Activated CD4-positive, alpha-beta memory T cell treated with anti-CD3 and anti-CD28 coated beads for 36 hours (primary cell): ENCODE measurements around the gene POLR1G. TPM values are rescaled to one million over a fixed set of nuclear protein-coding genes. Genes with fewer than 3 reads are reported as not detected.

ENCODE experiments used
- CTCF ChIA-PET: fragments of 350-600 bp; sonication (Branson Sonifier 250); formaldehyde crosslinking; loops from one replicate; lab custom pipeline; 2021; ENCODE audit warnings: antibody characterized with exemption, inconsistent platforms; lab: Charles Lee
- POLR2A ChIA-PET: fragments of 350-600 bp; sonication (Branson Sonifier 250); formaldehyde crosslinking; loops from one replicate; lab custom pipeline; 2021; ENCODE audit warnings: antibody characterized with exemption; lab: Charles Lee
- DNase-seq: peaks from one replicate; pipeline ENCODE4 v3.0.0-alpha.2; 2020
- H3K27ac Mint-ChIP-seq: one replicate; pipeline ENCODE4 v1.8.0; 2021; ENCODE audit warnings: mixed read lengths
- H3K27me3 Mint-ChIP-seq: one replicate; pipeline ENCODE4 v1.8.0; 2021; ENCODE audit warnings: mixed read lengths
- H3K36me3 Mint-ChIP-seq: one replicate; pipeline ENCODE4 v1.8.0; 2021; ENCODE audit warnings: mixed read lengths
- H3K4me1 Mint-ChIP-seq: one replicate; pipeline ENCODE4 v1.8.0; 2021; ENCODE audit warnings: low read depth, mixed read lengths
- H3K4me3 Mint-ChIP-seq: one replicate; pipeline ENCODE4 v1.8.0; 2021; ENCODE audit warnings: mild to moderate bottlenecking, mixed read lengths
- H3K9me3 Mint-ChIP-seq: one replicate; pipeline ENCODE4 v1.8.0; 2021; ENCODE audit warnings: mixed read lengths
- intact Hi-C: fragments of 100-400 bp; cut with micrococcal nuclease; formaldehyde crosslinking; loops from one replicate; pipeline ENCODE4 v1.15.1; 2023
- total RNA-seq, 2 experiments: library from RNA; stranded (reverse); gene quantifications; one replicate each; pipeline ENCODE4 v1.2.3, GENCODE V29; 2021

POLR1G gene, protein sequence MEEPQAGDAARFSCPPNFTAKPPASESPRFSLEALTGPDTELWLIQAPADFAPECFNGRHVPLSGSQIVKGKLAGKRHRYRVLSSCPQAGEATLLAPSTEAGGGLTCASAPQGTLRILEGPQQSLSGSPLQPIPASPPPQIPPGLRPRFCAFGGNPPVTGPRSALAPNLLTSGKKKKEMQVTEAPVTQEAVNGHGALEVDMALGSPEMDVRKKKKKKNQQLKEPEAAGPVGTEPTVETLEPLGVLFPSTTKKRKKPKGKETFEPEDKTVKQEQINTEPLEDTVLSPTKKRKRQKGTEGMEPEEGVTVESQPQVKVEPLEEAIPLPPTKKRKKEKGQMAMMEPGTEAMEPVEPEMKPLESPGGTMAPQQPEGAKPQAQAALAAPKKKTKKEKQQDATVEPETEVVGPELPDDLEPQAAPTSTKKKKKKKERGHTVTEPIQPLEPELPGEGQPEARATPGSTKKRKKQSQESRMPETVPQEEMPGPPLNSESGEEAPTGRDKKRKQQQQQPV
- 10 to 100 TPM; 11.1 to 12.6 TPM for total RNA-seq

DNA sequence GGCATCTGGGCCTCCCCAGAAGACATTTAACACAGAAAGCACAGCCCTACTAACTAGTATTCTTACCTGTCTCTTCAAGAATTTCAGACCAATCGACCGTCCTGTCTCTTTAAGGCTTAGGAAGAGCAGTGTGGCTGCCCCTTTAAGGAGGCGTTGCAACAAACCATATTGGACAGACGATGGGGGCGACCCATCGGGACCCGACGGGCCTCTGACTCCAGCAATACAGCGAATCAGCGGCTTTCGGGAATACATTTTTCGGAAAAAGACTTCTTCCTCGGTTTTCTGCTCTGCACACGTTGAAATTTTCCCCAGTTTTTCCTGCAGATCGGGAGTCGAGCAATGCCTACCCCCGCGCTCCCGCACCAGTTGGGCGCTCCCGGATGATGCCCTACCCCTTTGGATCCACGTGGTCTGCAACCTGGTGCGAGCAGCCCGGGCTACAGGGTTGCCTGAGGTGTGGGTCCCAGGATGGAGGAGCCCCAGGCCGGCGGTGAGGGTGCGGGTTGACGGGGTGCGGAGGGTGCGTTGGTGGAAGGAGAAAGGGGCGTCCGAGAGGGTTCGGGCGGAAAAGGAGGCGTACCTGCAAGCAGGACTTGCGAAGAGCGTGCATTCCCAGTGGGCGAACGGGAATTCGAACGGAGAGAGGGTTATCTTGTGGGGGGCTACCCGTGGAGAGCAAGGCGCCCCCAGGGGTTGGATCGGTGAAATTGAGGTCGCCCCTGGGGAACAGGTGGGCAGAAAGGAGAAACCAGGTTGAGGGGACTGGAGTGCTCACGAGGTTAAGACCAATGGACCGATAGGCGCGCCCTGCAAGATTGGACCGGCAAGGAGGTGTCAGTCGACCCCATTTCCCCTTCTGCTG is at the start of gene POLR1G:
Gene POLR1G (plus strand): TSS at position 419 of the 865 bp plus-strand sequence. CDS start 53 bp downstream, at position 472.
- Mint-ChIP-seq H3K27me3 (peaks cover 26% of the 10 kb centered on the region), H3K27ac (peak within 1 kb of the TSS; percentile 84), H3K36me3 (peaks cover 12% of the 10 kb centered on the region), H3K4me1 (peaks cover 39% of the 10 kb centered on the region), H3K9me3 (no peaks in the 10 kb centered on the region), H3K4me3 (peak within 1 kb of the TSS; percentile 94)
- DNase-seq, result peak; percentile 83
- intact Hi-C loops, result loop anchor here (1.0 kb wide), 1 partner anchor 17 kb away; the partner anchor contains the start of gene ERCC1
- ChIA-PET CTCF (interaction anchor here (0.7 to 1.2 kb wide), 2 partner anchors 72 to 79 kb away, joined by 3 to 7 read pairs; no protein-coding TSS in a partner anchor), POLR2A (interaction anchor here (0.7 to 1.0 kb wide), 5 partner anchors 8 to 72 kb away, joined by 3 to 4 read pairs (median 3); partner anchors contain the start of gene FOSB)

DNA sequence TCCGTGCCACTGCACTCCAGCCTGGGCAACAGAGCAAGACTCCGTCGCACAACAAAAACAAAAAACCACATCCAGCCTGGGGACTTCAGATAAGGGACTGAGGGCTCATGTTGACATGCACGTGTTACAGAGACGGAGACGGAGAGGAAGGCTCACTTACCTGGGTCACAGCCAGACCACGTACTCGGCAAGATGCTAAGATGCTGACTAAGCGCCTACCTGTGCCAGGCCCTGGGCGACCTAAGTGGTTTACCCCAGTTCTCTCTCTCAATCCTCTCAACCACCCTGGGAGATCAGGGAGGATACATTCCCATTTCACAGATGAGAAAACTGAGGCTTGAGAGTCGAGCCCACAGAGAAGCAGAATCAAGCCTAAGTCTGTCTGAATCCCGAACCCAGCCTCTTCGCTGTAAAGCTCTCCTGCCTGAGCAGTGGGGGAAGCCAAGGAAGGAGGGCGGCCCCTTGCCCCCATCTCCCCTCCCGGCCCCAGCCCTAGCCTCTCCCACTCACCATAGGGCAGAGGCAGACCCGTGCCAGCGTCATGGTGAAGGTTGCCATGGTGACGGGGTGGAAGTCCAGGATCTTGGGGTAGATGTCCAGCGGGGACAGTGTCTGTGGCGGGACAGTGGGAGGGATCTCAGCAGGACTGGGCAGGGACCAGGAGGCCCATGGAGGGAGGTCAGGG is 49.5 kb upstream of the POLR1G start:
- Mint-ChIP-seq H3K27me3 (no peaks in the 10 kb centered on the region), H3K9me3 (no peaks in the 10 kb centered on the region), H3K4me1 (no peaks in the 10 kb centered on the region), H3K36me3 (peaks cover 25% of the 10 kb centered on the region), H3K27ac (no peak overlapping the region), H3K4me3 (no peak overlapping the region)
- ChIA-PET POLR2A (no interaction called here), CTCF (no interaction called here)
- intact Hi-C loops, result no loop called here
- no peak for DNase-seq

DNA sequence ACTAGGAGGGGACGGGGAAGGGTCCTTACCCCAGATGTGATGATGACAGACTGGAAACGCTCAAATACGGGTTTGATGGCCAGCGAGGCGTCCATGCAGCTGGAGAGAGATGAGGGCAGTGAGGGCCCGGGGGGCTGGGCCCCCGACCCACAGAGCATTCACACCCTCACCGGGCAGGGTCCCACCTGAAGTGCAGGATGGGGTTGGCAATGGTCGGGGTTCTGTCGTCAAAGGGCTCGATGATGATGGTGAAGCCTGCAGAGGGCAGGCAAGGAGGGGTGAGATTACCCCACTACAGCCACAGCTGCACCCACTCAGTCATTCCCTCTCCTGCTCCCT is 49.0 kb upstream of the POLR1G start:
- Mint-ChIP-seq H3K4me3 (no peak overlapping the region), H3K9me3 (no peaks in the 10 kb centered on the region), H3K27me3 (no peaks in the 10 kb centered on the region), H3K4me1 (no peaks in the 10 kb centered on the region), H3K27ac (no peak overlapping the region), H3K36me3 (peaks cover 24% of the 10 kb centered on the region)
- ChIA-PET CTCF (no interaction called here), POLR2A (no interaction called here)
- no peak for DNase-seq
- intact Hi-C loops, result no loop called here

DNA sequence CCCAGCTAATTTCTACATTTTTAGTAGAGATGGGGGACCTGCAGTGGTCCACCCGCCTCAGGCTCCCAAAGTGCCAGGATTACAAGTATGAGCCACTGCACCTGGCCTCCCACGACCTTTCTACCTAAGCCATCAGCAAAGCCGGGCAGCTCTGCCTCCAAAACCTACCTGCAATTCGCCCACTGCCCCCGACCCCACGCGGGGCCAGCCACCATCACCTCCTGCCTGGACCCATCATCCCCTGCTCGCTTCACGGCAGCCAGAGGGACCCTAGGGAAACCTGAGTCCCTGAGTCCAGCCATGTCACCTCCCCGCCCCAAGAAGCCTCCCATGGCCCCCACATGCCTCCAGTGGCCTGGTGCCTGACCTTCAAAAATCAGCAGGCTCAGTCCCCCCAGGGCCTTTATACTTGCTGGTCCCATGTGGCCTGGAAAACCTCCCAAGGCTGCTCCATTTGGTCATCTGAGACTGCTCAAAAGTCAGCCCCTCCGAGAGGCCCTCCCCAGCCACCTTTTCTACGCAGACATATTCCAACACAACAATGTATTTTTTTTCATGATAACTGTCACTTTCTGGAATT is 48.1 kb upstream of the POLR1G start:
- CTCF ChIA-PET, result no interaction called here
- no peak for DNase-seq
- H3K27ac Mint-ChIP-seq, result no peak overlapping the region
- POLR2A ChIA-PET, result interaction anchor here (0.6 kb wide), 1 partner anchor 34 kb away, joined by 3 read pairs; no protein-coding TSS in a partner anchor
- intact Hi-C loops, result no loop called here
- no peaks in the 10 kb centered on the region for H3K4me1 Mint-ChIP-seq
- peaks cover 24% of the 10 kb centered on the region for H3K36me3 Mint-ChIP-seq
- no peaks in the 10 kb centered on the region for H3K9me3 Mint-ChIP-seq
- H3K27me3 Mint-ChIP-seq, result no peaks in the 10 kb centered on the region
- H3K4me3 Mint-ChIP-seq, result no peak overlapping the region

DNA sequence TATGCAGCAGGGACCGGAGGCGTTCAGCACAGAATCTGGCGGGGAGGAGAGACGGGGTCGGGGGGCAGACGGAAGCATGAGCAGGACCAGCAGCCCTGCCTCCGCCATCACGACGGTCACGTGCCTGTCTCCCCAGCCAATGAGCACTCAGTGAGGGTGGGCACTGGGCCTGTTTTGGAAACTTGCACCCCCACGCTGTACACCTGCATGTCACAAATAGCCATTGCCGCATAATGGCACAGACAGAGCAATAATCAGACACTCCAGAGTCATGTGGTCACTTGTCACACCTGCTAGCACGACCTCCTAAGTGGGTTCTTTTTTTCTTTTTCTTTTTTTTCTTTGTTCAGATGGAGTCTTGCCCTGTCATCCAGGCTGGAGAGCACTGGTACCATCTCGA is 44.8 kb upstream of the POLR1G start:
- H3K27me3 Mint-ChIP-seq, result no peaks in the 10 kb centered on the region
- intact Hi-C loops, result no loop called here
- no peak for DNase-seq
- H3K36me3 Mint-ChIP-seq, result peaks cover 12% of the 10 kb centered on the region
- H3K27ac Mint-ChIP-seq, result no peak overlapping the region
- ChIA-PET CTCF (no interaction called here), POLR2A (interaction anchor here (0.7 kb wide), 1 partner anchor 8 kb away, joined by 3 read pairs; no protein-coding TSS in a partner anchor)
- H3K4me1 Mint-ChIP-seq, result no peaks in the 10 kb centered on the region
- no peaks in the 10 kb centered on the region for H3K9me3 Mint-ChIP-seq
- H3K4me3 Mint-ChIP-seq, result no peak overlapping the region

DNA sequence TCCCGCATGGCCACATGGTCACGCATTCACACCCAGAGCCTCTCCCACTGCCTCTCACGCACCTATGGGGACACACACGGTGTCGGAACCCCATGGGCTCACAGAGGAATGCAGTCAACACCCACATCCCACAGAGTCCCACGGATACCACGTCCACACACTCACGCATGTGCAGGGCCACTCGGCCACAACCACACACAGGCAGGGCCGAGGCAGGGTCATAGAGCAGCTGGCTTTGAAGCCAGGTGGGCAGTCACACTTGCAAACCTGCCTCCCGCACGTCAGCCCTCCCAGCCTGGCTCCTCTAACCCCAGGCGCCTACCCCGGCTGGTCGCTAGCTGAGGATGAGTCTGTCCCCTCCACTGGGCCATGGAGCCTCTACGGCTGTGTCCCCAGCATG is 44.2 kb upstream of the POLR1G start:
- Mint-ChIP-seq H3K4me1 (no peaks in the 10 kb centered on the region), H3K27me3 (no peaks in the 10 kb centered on the region), H3K36me3 (peaks cover 7% of the 10 kb centered on the region), H3K27ac (no peak overlapping the region), H3K9me3 (no peaks in the 10 kb centered on the region), H3K4me3 (no peak overlapping the region)
- no peak for DNase-seq
- POLR2A ChIA-PET, result interaction anchor here (0.7 kb wide), 1 partner anchor 7 kb away, joined by 3 read pairs; no protein-coding TSS in a partner anchor
- intact Hi-C loops, result no loop called here
- CTCF ChIA-PET, result no interaction called here

DNA sequence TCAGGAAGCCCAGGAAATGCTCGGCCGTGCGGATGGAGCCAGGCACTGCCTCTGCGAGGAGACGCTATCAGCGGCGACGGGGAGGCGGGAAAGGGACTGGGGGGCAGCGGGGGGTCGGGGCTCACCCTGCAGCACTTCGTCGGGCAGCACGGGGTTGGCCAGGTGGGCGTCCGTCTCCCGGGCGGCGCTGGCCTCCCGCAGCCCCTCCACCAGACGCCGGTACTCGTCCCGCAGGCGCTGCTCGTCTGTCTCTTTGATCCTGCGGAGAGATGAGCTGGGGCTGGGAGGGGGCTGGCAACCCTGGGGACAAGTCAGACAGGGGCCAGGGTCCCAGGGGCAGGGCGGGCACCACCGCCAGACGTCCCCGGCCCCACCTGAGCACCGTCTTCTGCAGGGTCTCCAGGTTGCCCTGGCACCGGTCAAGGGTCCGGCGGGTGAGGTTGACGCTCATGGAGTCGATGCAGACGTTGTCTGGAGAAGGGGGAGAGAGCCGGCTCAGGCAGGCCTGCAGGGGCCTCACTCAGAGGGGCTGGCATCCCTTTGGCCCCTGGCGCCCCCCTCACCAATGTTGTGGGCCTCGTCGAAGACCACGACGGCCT is 42.5 kb upstream of the POLR1G start:
- Mint-ChIP-seq H3K27me3 (no peaks in the 10 kb centered on the region), H3K36me3 (peaks cover 7% of the 10 kb centered on the region), H3K9me3 (no peaks in the 10 kb centered on the region), H3K27ac (no peak overlapping the region), H3K4me3 (no peak overlapping the region), H3K4me1 (peaks cover 5% of the 10 kb centered on the region)
- intact Hi-C loops, result no loop called here
- no peak for DNase-seq
- POLR2A ChIA-PET, result no interaction called here
- CTCF ChIA-PET, result no interaction called here

DNA sequence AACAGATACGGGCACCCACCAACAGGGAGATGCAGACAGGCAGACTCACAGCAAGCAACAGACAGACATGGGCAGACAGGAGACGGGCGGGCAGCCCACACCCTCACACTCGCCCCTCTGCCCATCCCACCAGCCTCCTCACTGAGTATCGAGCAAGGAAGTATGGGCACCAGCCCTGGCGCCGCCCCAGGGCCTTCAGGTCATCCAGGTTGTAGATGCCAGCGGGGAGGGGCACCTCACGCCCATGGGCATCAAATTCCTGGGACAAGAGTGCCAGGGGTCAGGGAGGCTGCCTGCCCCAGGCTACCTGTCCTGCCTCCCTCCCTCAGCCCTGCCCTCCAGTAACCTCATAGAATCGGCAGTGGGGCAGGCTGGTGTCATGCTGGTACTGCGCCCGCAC is 41.7 kb upstream of the POLR1G start:
- Mint-ChIP-seq H3K9me3 (no peaks in the 10 kb centered on the region), H3K4me3 (no peak overlapping the region), H3K27me3 (no peaks in the 10 kb centered on the region), H3K4me1 (peaks cover 8% of the 10 kb centered on the region), H3K27ac (no peak overlapping the region), H3K36me3 (peaks cover 7% of the 10 kb centered on the region)
- CTCF ChIA-PET, result no interaction called here
- POLR2A ChIA-PET, result no interaction called here
- intact Hi-C loops, result no loop called here
- no peak for DNase-seq

DNA sequence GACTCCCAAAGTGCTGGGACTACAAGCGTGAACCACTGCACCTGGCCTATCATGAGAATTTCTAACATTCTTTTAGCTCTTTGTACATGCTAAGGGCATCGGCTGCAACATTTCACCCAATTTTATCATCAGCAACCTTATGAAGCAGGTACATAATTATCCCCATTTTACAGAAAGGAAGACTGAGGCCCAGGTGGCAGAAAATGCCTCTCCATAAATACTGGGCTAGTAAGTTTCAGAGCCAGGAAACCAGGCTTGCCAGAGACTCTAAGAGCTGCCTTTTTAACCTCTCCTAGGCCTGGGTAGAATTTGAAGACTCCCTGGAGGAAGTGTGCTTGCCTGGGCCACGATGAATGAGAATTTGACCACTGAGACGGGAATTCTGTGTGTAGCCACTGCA is 38.3 kb upstream of the POLR1G start:
- H3K36me3 Mint-ChIP-seq, result no peaks in the 10 kb centered on the region
- H3K27me3 Mint-ChIP-seq, result no peaks in the 10 kb centered on the region
- H3K27ac Mint-ChIP-seq, result no peak overlapping the region
- intact Hi-C loops, result no loop called here
- CTCF ChIA-PET, result interaction anchor here (1.1 kb wide), 1 partner anchor 110 kb away, joined by 3 read pairs; no protein-coding TSS in a partner anchor
- no peak overlapping the region for H3K4me3 Mint-ChIP-seq
- H3K9me3 Mint-ChIP-seq, result no peaks in the 10 kb centered on the region
- H3K4me1 Mint-ChIP-seq, result peaks cover 8% of the 10 kb centered on the region
- no peak for DNase-seq
- POLR2A ChIA-PET, result no interaction called here

DNA sequence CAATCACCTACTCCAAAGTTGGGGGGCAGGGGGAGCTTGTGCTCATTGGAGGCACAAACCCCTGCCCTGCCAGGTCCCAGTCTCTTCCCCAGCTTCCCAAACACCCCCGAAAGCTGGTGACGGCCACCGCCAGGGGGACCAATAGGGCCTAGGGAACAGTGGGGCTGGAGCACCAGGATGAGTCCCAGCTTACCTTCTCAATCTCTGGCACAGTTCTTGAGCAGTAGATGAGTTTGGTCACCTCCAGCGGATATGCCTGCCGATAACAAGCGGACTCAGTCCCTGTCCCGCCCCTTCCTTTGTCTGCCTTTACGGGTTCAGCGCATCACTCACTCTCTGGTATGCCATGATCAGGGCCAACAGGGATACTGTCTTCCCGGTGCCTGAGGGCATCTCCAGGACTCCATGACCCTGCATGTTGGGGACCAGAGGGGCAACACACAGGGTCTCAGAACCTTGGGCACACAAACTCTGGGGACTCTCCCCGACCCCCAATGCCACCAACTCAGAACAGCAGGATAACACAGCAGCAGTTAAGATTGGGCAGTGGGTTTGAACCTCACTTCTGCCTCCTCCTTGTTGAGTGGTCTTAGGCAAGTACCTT is 37.6 kb upstream of the POLR1G start:
- Mint-ChIP-seq H3K27ac (no peak overlapping the region), H3K4me1 (peaks cover 8% of the 10 kb centered on the region), H3K27me3 (no peaks in the 10 kb centered on the region), H3K4me3 (peak overlapping the region; percentile 33), H3K36me3 (no peaks in the 10 kb centered on the region), H3K9me3 (no peaks in the 10 kb centered on the region)
- CTCF ChIA-PET, result interaction anchor here (1.1 kb wide), 1 partner anchor 110 kb away, joined by 3 read pairs; no protein-coding TSS in a partner anchor
- intact Hi-C loops, result no loop called here
- POLR2A ChIA-PET, result no interaction called here
- no peak for DNase-seq
